Stimulated activated naive CD8-positive, alpha-beta T cell treated with anti-CD3 and anti-CD28 coated beads, Interleukin-15, Interleukin-2, amounts not matched to agents 100 ng/mL and 50 ng/mL, for 24 hours (primary cell): ENCODE results near the gene TECTB.
"Not testable (repeated sequence)": the region's sequence is repeated elsewhere in the genome, so short reads cannot be mapped to it uniquely, and the experiment has no call there.

Experiments
- H3K27ac Mint-ChIP-seq: one replicate; pipeline ENCODE4 v1.8.0; 2021; ENCODE audit warnings: mild to moderate bottlenecking, mixed read lengths
- H3K27me3 Mint-ChIP-seq: one replicate; pipeline ENCODE4 v1.8.0; 2021; ENCODE audit warnings: mixed read lengths
- H3K36me3 Mint-ChIP-seq: one replicate; pipeline ENCODE4 v1.8.0; 2021; ENCODE audit warnings: low read depth, mixed read lengths
- H3K4me1 Mint-ChIP-seq: one replicate; pipeline ENCODE4 v1.8.0; 2021; ENCODE audit warnings: low read depth, mixed read lengths
- H3K4me3 Mint-ChIP-seq: one replicate; pipeline ENCODE4 v1.8.0; 2021; ENCODE audit warnings: mild to moderate bottlenecking, mixed read lengths
- H3K9me3 Mint-ChIP-seq: one replicate; pipeline ENCODE4 v1.8.0; 2021; ENCODE audit warnings: mixed read lengths

TECTB gene

GRCh38 chr10:112283100-112283499 is at the start of gene TECTB:
Gene TECTB (plus strand): TSS chr10:112283400. CDS start chr10:112283735, 335 bp downstream.
- Mint-ChIP-seq H3K36me3 (no peaks in the 10 kb centered on the region), H3K9me3 (no peaks in the 10 kb centered on the region), H3K4me3 (no peak within 1 kb of the TSS), H3K27ac (no peak within 1 kb of the TSS), H3K27me3 (peaks cover 21% of the 10 kb centered on the region), H3K4me1 (no peaks in the 10 kb centered on the region)

GRCh38 chr10:112235141-112235540 is 48.1 kb upstream of the TECTB start:
- no peaks in the 10 kb centered on the region for H3K4me1 Mint-ChIP-seq
- H3K36me3 Mint-ChIP-seq = no peaks in the 10 kb centered on the region
- no peak overlapping the region for H3K27ac Mint-ChIP-seq
- H3K27me3 Mint-ChIP-seq = peaks cover 3% of the 10 kb centered on the region
- H3K4me3 Mint-ChIP-seq = no peak overlapping the region
- H3K9me3 Mint-ChIP-seq = no peaks in the 10 kb centered on the region

- Mint-ChIP-seq H3K27me3 (peaks cover 4% of the 10 kb centered on the region), H3K4me3 (no peak overlapping the region), H3K36me3 (peaks cover 2% of the 10 kb centered on the region), H3K4me1 (no peaks in the 10 kb centered on the region), H3K9me3 (peaks cover 2% of the 10 kb centered on the region), H3K27ac (no peak overlapping the region)
These were observed 47.3 kb upstream of the TECTB start for GRCh38 chr10:112235920-112236319.

- H3K4me3 Mint-ChIP-seq = no peak overlapping the region
- H3K9me3 Mint-ChIP-seq = peaks cover 7% of the 10 kb centered on the region
- H3K27ac Mint-ChIP-seq = no peak overlapping the region
- H3K36me3 Mint-ChIP-seq = peaks cover 6% of the 10 kb centered on the region
- no peaks in the 10 kb centered on the region for H3K4me1 Mint-ChIP-seq
- H3K27me3 Mint-ChIP-seq = peaks cover 9% of the 10 kb centered on the region
These were observed 46.7 kb upstream of the TECTB start for GRCh38 chr10:112236486-112236885.

GRCh38 chr10:112239347-112239746 is 43.9 kb upstream of the TECTB start:
- Mint-ChIP-seq H3K4me1 (no peaks in the 10 kb centered on the region), H3K9me3 (peaks cover 8% of the 10 kb centered on the region), H3K27ac (no peak overlapping the region), H3K36me3 (peaks cover 6% of the 10 kb centered on the region), H3K27me3 (peaks cover 16% of the 10 kb centered on the region), H3K4me3 (no peak overlapping the region)

- Mint-ChIP-seq H3K27ac (no peak overlapping the region), H3K4me3 (no peak overlapping the region), H3K4me1 (no peaks in the 10 kb centered on the region), H3K36me3 (peaks cover 6% of the 10 kb centered on the region), H3K9me3 (peaks cover 8% of the 10 kb centered on the region), H3K27me3 (peaks cover 16% of the 10 kb centered on the region)
These were observed 42.8 kb upstream of the TECTB start for GRCh38 chr10:112240441-112240840.

- Mint-ChIP-seq H3K27me3 (peaks cover 16% of the 10 kb centered on the region), H3K27ac (no peak overlapping the region), H3K9me3 (peaks cover 8% of the 10 kb centered on the region), H3K4me3 (no peak overlapping the region), H3K4me1 (no peaks in the 10 kb centered on the region), H3K36me3 (peaks cover 6% of the 10 kb centered on the region)
These were observed 41.4 kb upstream of the TECTB start for GRCh38 chr10:112241651-112242341.

GRCh38 chr10:112242769-112243168 is 40.4 kb upstream of the TECTB start:
- Mint-ChIP-seq H3K4me3 (no peak overlapping the region), H3K4me1 (no peaks in the 10 kb centered on the region), H3K27ac (no peak overlapping the region), H3K27me3 (peaks cover 13% of the 10 kb centered on the region), H3K9me3 (peaks cover 8% of the 10 kb centered on the region), H3K36me3 (peaks cover 6% of the 10 kb centered on the region)

- H3K36me3 Mint-ChIP-seq = peaks cover 6% of the 10 kb centered on the region
- no peaks in the 10 kb centered on the region for H3K4me1 Mint-ChIP-seq
- peaks cover 12% of the 10 kb centered on the region for H3K9me3 Mint-ChIP-seq
- peaks cover 13% of the 10 kb centered on the region for H3K27me3 Mint-ChIP-seq
- H3K4me3 Mint-ChIP-seq = no peak overlapping the region
- H3K27ac Mint-ChIP-seq = no peak overlapping the region
These were observed 39.5 kb upstream of the TECTB start for GRCh38 chr10:112243713-112244112.

- H3K4me1 Mint-ChIP-seq = no peaks in the 10 kb centered on the region
- no peak overlapping the region for H3K27ac Mint-ChIP-seq
- peaks cover 6% of the 10 kb centered on the region for H3K36me3 Mint-ChIP-seq
- H3K4me3 Mint-ChIP-seq = no peak overlapping the region
- H3K27me3 Mint-ChIP-seq = peaks cover 13% of the 10 kb centered on the region
- peaks cover 14% of the 10 kb centered on the region for H3K9me3 Mint-ChIP-seq
These were observed 39.0 kb upstream of the TECTB start for GRCh38 chr10:112244197-112244596.

GRCh38 chr10:112247791-112248190 is 35.4 kb upstream of the TECTB start:
- H3K4me3 Mint-ChIP-seq = no peak overlapping the region
- H3K27me3 Mint-ChIP-seq = peaks cover 7% of the 10 kb centered on the region
- H3K36me3 Mint-ChIP-seq = no peaks in the 10 kb centered on the region
- H3K9me3 Mint-ChIP-seq = peaks cover 17% of the 10 kb centered on the region
- no peaks in the 10 kb centered on the region for H3K4me1 Mint-ChIP-seq
- H3K27ac Mint-ChIP-seq = no peak overlapping the region

- Mint-ChIP-seq H3K4me3 (no peak overlapping the region), H3K4me1 (no peaks in the 10 kb centered on the region), H3K27ac (no peak overlapping the region), H3K9me3 (peaks cover 17% of the 10 kb centered on the region), H3K36me3 (no peaks in the 10 kb centered on the region), H3K27me3 (peaks cover 3% of the 10 kb centered on the region)
These were observed 34.5 kb upstream of the TECTB start for GRCh38 chr10:112248584-112249295.

- no peak overlapping the region for H3K27ac Mint-ChIP-seq
- H3K4me1 Mint-ChIP-seq = no peaks in the 10 kb centered on the region
- no peak overlapping the region for H3K4me3 Mint-ChIP-seq
- peaks cover 17% of the 10 kb centered on the region for H3K9me3 Mint-ChIP-seq
- no peaks in the 10 kb centered on the region for H3K36me3 Mint-ChIP-seq
- H3K27me3 Mint-ChIP-seq = peaks cover 3% of the 10 kb centered on the region
These were observed 33.5 kb upstream of the TECTB start for GRCh38 chr10:112249722-112250121.

GRCh38 chr10:112250555-112250954 is 32.6 kb upstream of the TECTB start:
- Mint-ChIP-seq H3K9me3 (peaks cover 17% of the 10 kb centered on the region), H3K36me3 (no peaks in the 10 kb centered on the region), H3K27me3 (peaks cover 3% of the 10 kb centered on the region), H3K4me3 (no peak overlapping the region), H3K4me1 (no peaks in the 10 kb centered on the region), H3K27ac (no peak overlapping the region)

GRCh38 chr10:112251238-112251637 is 32.0 kb upstream of the TECTB start:
- not testable (repeated sequence) for H3K4me3 Mint-ChIP-seq, H3K36me3 Mint-ChIP-seq, H3K4me1 Mint-ChIP-seq, H3K27me3 Mint-ChIP-seq, H3K27ac Mint-ChIP-seq
- H3K9me3 Mint-ChIP-seq = peaks cover 17% of the 10 kb centered on the region
